Loucy (cell line): ENCODE measurements around the gene GFRA1.

ENCODE experiments used
- H2AFZ ChIP-seq: fragments of 200-600 bp; sonication (generic); 2 replicates; pipeline ENCODE4 v1.6.0; 2016; ENCODE audit warnings: antibody characterized with exemption, mild to moderate bottlenecking, low read length, moderate library complexity
- H3F3A ChIP-seq: fragments of 200-600 bp; 2 replicates; pipeline ENCODE4 v1.6.0; 2016; ENCODE audit warnings: antibody characterized with exemption, low read depth, mild to moderate bottlenecking
- H3K27me3 ChIP-seq: fragments of 200-600 bp; sonication (generic); 2 replicates; pipeline ENCODE4 v1.6.1; 2014; ENCODE audit warnings: low read length, mild to moderate bottlenecking; ENCODE audit not compliant: insufficient read depth, poor library complexity, severe bottlenecking
- H3K36me3 ChIP-seq: fragments of 200-600 bp; sonication (generic); 2 replicates; pipeline ENCODE4 v1.6.1; 2016; ENCODE audit warnings: low read length; ENCODE audit not compliant: insufficient read depth
- H3K4me1 ChIP-seq: fragments of 200-600 bp; sonication (generic); 2 replicates; pipeline ENCODE4 v1.5.1; 2014; ENCODE audit warnings: low read length, mild to moderate bottlenecking; ENCODE audit not compliant: insufficient read depth, poor library complexity, severe bottlenecking
- H3K4me2 ChIP-seq: fragments of 200-600 bp; sonication (generic); 2 replicates; pipeline ENCODE4 v1.6.0; 2014; ENCODE audit warnings: antibody characterized with exemption, low read length, low read depth, mild to moderate bottlenecking; ENCODE audit not compliant: poor library complexity, severe bottlenecking
- H3K4me3 ChIP-seq: fragments of 200-600 bp; sonication (generic); 2 replicates; pipeline ENCODE4 v1.5.1; 2014; ENCODE audit warnings: low read length, mild to moderate bottlenecking, mixed read lengths; ENCODE audit not compliant: poor library complexity, severe bottlenecking
- H3K79me2 ChIP-seq: fragments of 200-600 bp; sonication (generic); 2 replicates; pipeline ENCODE4 v1.6.1; 2014; ENCODE audit warnings: low read length; ENCODE audit not compliant: insufficient read depth
- H3K9ac ChIP-seq: fragments of 200-600 bp; sonication (generic); 2 replicates; pipeline ENCODE4 v1.6.0; 2014; ENCODE audit warnings: mild to moderate bottlenecking, low read depth, low read length, moderate library complexity; ENCODE audit not compliant: poor library complexity, severe bottlenecking
- H3K9me2 ChIP-seq: fragments of 200-600 bp; sonication (generic); replicated peaks from 2 replicates; pipeline ENCODE4 v1.6.1; 2016; ENCODE audit warnings: low read depth, low read length, mixed read lengths
- H3K9me3 ChIP-seq: fragments of 200-600 bp; sonication (generic); 2 replicates; pipeline ENCODE4 v1.6.1; 2014; ENCODE audit warnings: mild to moderate bottlenecking, antibody characterized with exemption, low read length, low read depth; ENCODE audit not compliant: insufficient read depth
- H4K20me1 ChIP-seq: fragments of 200-600 bp; sonication (generic); 2 replicates; pipeline ENCODE4 v1.6.0; 2014; ENCODE audit warnings: antibody characterized with exemption, low read length, mild to moderate bottlenecking; ENCODE audit not compliant: insufficient read depth, poor library complexity, severe bottlenecking
- CTCF ChIP-seq: fragments of 200-600 bp; sonication (generic); conservative IDR thresholded peaks from 2 replicates; pipeline ENCODE4 v1.5.1; 2014; ENCODE audit warnings: mild to moderate bottlenecking, antibody characterized with exemption, low read length
- EZH2phosphoT487 ChIP-seq: fragments of 200-600 bp; IDR thresholded peaks from 2 replicates; pipeline ENCODE4 v1.6.1; 2018; ENCODE audit warnings: antibody characterized with exemption, mild to moderate bottlenecking, moderate library complexity, borderline replicate concordance

GFRA1 gene

DNA sequence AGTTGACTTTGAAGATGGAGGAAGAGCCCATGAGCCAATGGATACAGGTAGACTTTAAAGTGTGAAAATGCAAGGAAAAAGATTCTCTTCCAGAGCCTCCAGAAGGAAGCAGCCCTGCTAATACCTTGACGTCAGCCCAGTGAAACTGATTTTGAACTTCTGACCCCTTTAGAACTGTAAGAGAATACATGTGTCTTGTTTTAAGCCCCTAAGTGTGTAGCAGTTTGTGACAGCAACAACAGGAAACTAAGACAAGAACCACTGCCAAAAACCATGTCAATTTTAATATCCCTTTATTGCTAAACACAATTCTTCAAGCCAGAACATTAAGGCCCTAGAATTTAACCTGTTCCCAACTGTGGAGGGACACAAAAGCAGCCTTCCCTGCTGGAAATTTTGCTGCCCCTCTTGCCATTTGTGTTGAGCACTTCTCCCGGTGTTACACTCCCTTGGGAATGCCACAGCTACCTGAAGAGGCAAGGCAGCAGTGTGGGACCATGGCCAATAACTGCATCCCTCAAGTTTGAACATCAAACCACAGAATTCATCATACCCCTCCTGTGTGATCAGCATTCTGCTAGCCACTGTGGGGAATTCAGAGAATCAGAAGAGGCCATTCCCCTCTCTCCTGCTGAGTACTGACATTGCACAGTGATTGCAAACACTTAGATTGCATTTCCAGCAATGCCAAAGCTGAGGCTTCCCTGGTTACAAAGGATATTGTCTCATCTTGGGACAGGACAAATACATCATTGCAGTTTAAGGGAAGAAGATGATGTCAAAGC is 38.9 kb upstream of the GFRA1 start:
- Histone ChIP-seq H3K4me2 (no peak overlapping the region), H3F3A (peaks cover 8% of the 10 kb centered on the region; the same call in 1 of the 2 replicates)
- TF ChIP-seq EZH2phosphoT487 (no peak), CTCF (no peak)

GRCh38 chr10:116311016-116311415 is 38.0 kb upstream of the GFRA1 start:
- no peak for TF ChIP-seq CTCF
- no peak for TF ChIP-seq EZH2phosphoT487
- Histone ChIP-seq H3K4me3 (no peak overlapping the region), H2AFZ (no peak overlapping the region), H3K9me2 (no peaks in the 10 kb centered on the region), H3K9ac (no peak overlapping the region), H3F3A (peaks cover 1% of the 10 kb centered on the region; the same call in 1 of the 2 replicates), H3K36me3 (no peaks in the 10 kb centered on the region), H3K79me2 (no peaks in the 10 kb centered on the region), H3K4me2 (no peak overlapping the region), H3K9me3 (peaks cover 4% of the 10 kb centered on the region; the same call in 1 of the 2 replicates), H3K4me1 (peaks cover 27% of the 10 kb centered on the region), H3K27me3 (no peaks in the 10 kb centered on the region), H4K20me1 (no peaks in the 10 kb centered on the region)

More for the DNA sequence above, 38.9 kb upstream of the GFRA1 start:
- Histone ChIP-seq H3K9me3 (peaks cover 4% of the 10 kb centered on the region; the same call in 1 of the 2 replicates), H3K79me2 (no peaks in the 10 kb centered on the region), H3K9ac (no peak overlapping the region), H3K36me3 (no peaks in the 10 kb centered on the region), H2AFZ (no peak overlapping the region), H3K9me2 (no peaks in the 10 kb centered on the region), H3K4me3 (no peak overlapping the region), H3K27me3 (no peaks in the 10 kb centered on the region), H4K20me1 (no peaks in the 10 kb centered on the region), H3K4me1 (peaks cover 30% of the 10 kb centered on the region)

DNA sequence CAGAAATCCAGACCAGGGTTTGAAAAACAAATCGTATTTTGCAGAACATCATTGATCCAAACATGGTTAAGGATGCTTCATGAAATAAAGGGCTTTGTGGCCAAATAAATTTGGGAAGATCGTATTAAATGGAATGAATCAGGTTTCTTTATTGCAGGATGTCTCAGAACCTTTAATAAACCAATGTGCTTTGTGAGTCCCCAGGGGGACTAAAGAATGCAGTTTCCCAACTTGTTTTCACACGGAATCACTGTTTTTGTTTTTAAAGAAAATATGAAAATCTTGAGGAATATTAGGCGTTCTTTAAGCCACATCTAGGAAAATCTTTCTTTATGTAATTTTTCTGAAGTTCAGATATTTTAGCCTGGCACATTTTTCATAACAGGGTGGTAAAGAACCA is 34.4 kb upstream of the GFRA1 start:
- Histone ChIP-seq H3F3A (no peaks in the 10 kb centered on the region), H3K4me3 (no peak overlapping the region), H3K36me3 (no peaks in the 10 kb centered on the region), H3K4me1 (peaks cover 29% of the 10 kb centered on the region), H3K9me2 (no peaks in the 10 kb centered on the region), H4K20me1 (no peaks in the 10 kb centered on the region), H3K9me3 (no peaks in the 10 kb centered on the region), H3K79me2 (no peaks in the 10 kb centered on the region), H2AFZ (no peak overlapping the region), H3K4me2 (no peak overlapping the region), H3K27me3 (no peaks in the 10 kb centered on the region), H3K9ac (no peak overlapping the region)
- TF ChIP-seq CTCF = no peak
- TF ChIP-seq EZH2phosphoT487 = no peak
